Measurements from ENCODE around the gene NMT1. TPM values are rescaled to one million over a fixed set of nuclear protein-coding genes. Genes with fewer than 3 reads are reported as not detected.
A peak's percentile ranks its signal among the peaks of the same experiment; 100 is the strongest.

NMT1 gene
- polyA plus RNA-seq, 1 of the 3 experiments (the other 2 are of a cell fraction), result 30.1 TPM

GRCh38 chr17:45031231-45032173 is 29.6 kb upstream of the NMT1 start (continued):
- TF ChIP-seq ZBTB33 (IDR thresholded peaks at IDR 0.05; ENCODE audit: borderline replicate concordance, low read depth), result no peak
- no peak for TF ChIP-seq RXRA (IDR thresholded peaks at IDR 0.05; ENCODE audit: borderline replicate concordance, low read depth)
- TF ChIP-seq RAD21 (IDR thresholded peaks at IDR 0.05; ENCODE audit: low read length), result peak; percentile 44; the same call in 1 of the 2 replicates
- no peak for TF ChIP-seq RFX5 (IDR thresholded peaks at IDR 0.05; ENCODE audit: low read length)
- no peak for TF ChIP-seq FOXM1 (IDR thresholded peaks at IDR 0.05; ENCODE audit: low read depth)
- peak; percentile 89 for TF ChIP-seq CHD2 (IDR thresholded peaks at IDR 0.05; ENCODE audit: low read length, partially characterized antibody)
- TF ChIP-seq MEF2A (IDR thresholded peaks at IDR 0.05; ENCODE audit: borderline replicate concordance, low read depth), result no peak
- TF ChIP-seq USF2 (IDR thresholded peaks at IDR 0.05; ENCODE audit: borderline replicate concordance, low read depth, low read length), result no peak
- TF ChIP-seq POLR2AphosphoS5 (IDR thresholded peaks at IDR 0.05; ENCODE audit: low read depth, low read length), result peak; percentile 30; the same call in 1 of the 2 replicates
- TF ChIP-seq TCF12 (IDR thresholded peaks at IDR 0.05), result peak; percentile 79; the same call in 1 of the 2 replicates
- TF ChIP-seq MXI1 (IDR thresholded peaks at IDR 0.05; ENCODE audit: low read depth, low read length), result peak; percentile 89
- peak; percentile 97 for TF ChIP-seq FOXJ3 (CRISPR knock-in tag; IDR thresholded peaks at IDR 0.05)
- TF ChIP-seq NFIC (IDR thresholded peaks at IDR 0.05; ENCODE audit: borderline replicate concordance), result no peak
- no peak; the same call in 1 of the 2 replicates for TF ChIP-seq SMC3 (IDR thresholded peaks at IDR 0.05; ENCODE audit: low read depth, low read length)
- TF ChIP-seq USF1 (IDR thresholded peaks at IDR 0.05; ENCODE audit: borderline replicate concordance, low read depth), result no peak
- TF ChIP-seq EP300 (IDR thresholded peaks at IDR 0.05; ENCODE audit: borderline replicate concordance in 1 of 2, low read depth in 1 of 2, low read length in 1 of 2), result peak in 1 of 2 experiments; percentile 96; a peak in 2 of 4 replicates
- peak; percentile 54; the same call in 1 of the 2 replicates for TF ChIP-seq SIN3A (IDR thresholded peaks at IDR 0.05; ENCODE audit: borderline replicate concordance, low read depth, low read length)
- peak; percentile 95 for TF ChIP-seq RCOR1 (IDR thresholded peaks at IDR 0.05; ENCODE audit: low read length)
- TF ChIP-seq FOSL2 (IDR thresholded peaks at IDR 0.05; ENCODE audit: borderline replicate concordance, low read depth), result no peak
- TF ChIP-seq NRF1 (IDR thresholded peaks at IDR 0.05; ENCODE audit: low read depth, low read length), result no peak
- TF ChIP-seq GABPA (IDR thresholded peaks at IDR 0.05; ENCODE audit: low read depth), result no peak
- no peak for TF ChIP-seq EZH2phosphoT487 (IDR thresholded peaks at IDR 0.05; ENCODE audit: borderline replicate concordance, low read depth)
- TF ChIP-seq REST (IDR thresholded peaks at IDR 0.05; ENCODE audit: low read depth, low read length), result no peak
- no peak for TF ChIP-seq YY1 (IDR thresholded peaks at IDR 0.05; ENCODE audit: low read depth)
- TF ChIP-seq ELF1 (IDR thresholded peaks at IDR 0.05), result no peak
- TF ChIP-seq MAX (IDR thresholded peaks at IDR 0.05; ENCODE audit: low read depth), result no peak
- peak; percentile 28; the same call in 1 of the 2 replicates for TF ChIP-seq JUND (IDR thresholded peaks at IDR 0.05)

All from SK-N-SH (cell line).